Fibroblast of lung (primary cell): ENCODE measurements around the gene TMSB4X. TPM values are rescaled to one million over a fixed set of nuclear protein-coding genes. Genes with fewer than 3 reads are reported as not detected.
A peak's percentile ranks its signal among the peaks of the same experiment; 100 is the strongest.

ENCODE experiments used
- DNase-seq, 2 donors: peaks; one replicate each; pipeline versions ENCODE4 v3.0.0 to v3.0.0-alpha.2; 2010; ENCODE audit warnings: low read depth in 2 of 2
- H2AFZ ChIP-seq: 2 replicates; pipeline ENCODE4 v1.5.1; 2012; ENCODE audit warnings: low read length, control low read depth, inconsistent platforms
- H3K27ac ChIP-seq: 2 replicates; pipeline ENCODE4 v1.5.1; 2011; ENCODE audit warnings: low read length, control low read depth; ENCODE audit not compliant: insufficient read depth
- H3K27me3 ChIP-seq: 2 replicates; pipeline ENCODE4 v1.5.1; 2011; ENCODE audit warnings: mild to moderate bottlenecking, low read length; ENCODE audit not compliant: control insufficient read depth, insufficient read depth
- H3K36me3 ChIP-seq: 2 replicates; pipeline ENCODE4 v1.5.1; 2011; ENCODE audit warnings: low read length; ENCODE audit not compliant: control insufficient read depth, insufficient read depth
- H3K4me1 ChIP-seq: 2 replicates; pipeline ENCODE4 v1.5.1; 2011; ENCODE audit warnings: low read length; ENCODE audit not compliant: control insufficient read depth, insufficient read depth; ENCODE audit errors: extremely low read depth
- H3K4me2 ChIP-seq: 2 replicates; pipeline ENCODE4 v1.5.1; 2011; ENCODE audit warnings: low read length, control low read depth; ENCODE audit not compliant: insufficient read depth; ENCODE audit errors: extremely low read depth
- H3K4me3 ChIP-seq, 4 experiments: fragments of 200-600 bp in 1 of 4; sonication (generic) in 1 of 4; replicated peaks in 1 of 4; 2 replicates each; pipeline ENCODE4 v1.5.1; 2011 to 2016; ENCODE audit warnings: low read length in 4 of 4, low read depth in 3 of 4, mild to moderate bottlenecking in 3 of 4, control low read depth in 2 of 4, inconsistent platforms in 1 of 4, mixed read lengths in 1 of 4; ENCODE audit not compliant: insufficient read depth in 1 of 4; ENCODE audit errors: control extremely low read depth in 1 of 4
- H3K79me2 ChIP-seq: 2 replicates; pipeline ENCODE4 v1.5.1; 2012; ENCODE audit warnings: mild to moderate bottlenecking, low read length, inconsistent platforms; ENCODE audit not compliant: control insufficient read depth, insufficient read depth
- H3K9ac ChIP-seq: 2 replicates; pipeline ENCODE4 v1.5.1; 2011; ENCODE audit warnings: mild to moderate bottlenecking, low read length, control low read depth; ENCODE audit not compliant: insufficient read depth
- H3K9me3 ChIP-seq: 2 replicates; pipeline ENCODE4 v1.5.1; 2012; ENCODE audit warnings: low read depth, low read length; ENCODE audit not compliant: control insufficient read depth, insufficient read depth
- H4K20me1 ChIP-seq: 2 replicates; pipeline ENCODE4 v1.5.1; 2011; ENCODE audit warnings: low read length; ENCODE audit not compliant: control insufficient read depth, insufficient read depth; ENCODE audit errors: extremely low read depth
- CTCF ChIP-seq, 2 donors: IDR thresholded peaks in 1 of 2; conservative IDR thresholded peaks in 1 of 2; 1 replicate in 1 of 2; 2 replicates in 1 of 2; pipeline ENCODE4 v1.5.1; 2011 to 2012; ENCODE audit warnings: low read length in 2 of 2, control low read depth in 1 of 2, inconsistent platforms in 1 of 2, low read depth in 1 of 2, mild to moderate bottlenecking in 1 of 2
- EZH2 ChIP-seq: IDR thresholded peaks from 2 replicates; pipeline ENCODE4 v1.5.1; 2012; ENCODE audit warnings: low read length, control low read depth, mild to moderate bottlenecking; ENCODE audit errors: missing control alignments
- polyA plus RNA-seq, 2 donors: library from polyadenylated mRNA; depleted of rRNA in 1 of 2; stranded (reverse) in 1 of 2; unstranded in 1 of 2; fragments of >200 nt; gene quantifications; 2 replicates each; pipeline ENCODE4 v1.2.1, GENCODE V29; 2011 to 2012; ENCODE audit warnings: missing spikeins in 1 of 2
- total RNA-seq: library from RNA; depleted of rRNA; stranded (reverse); fragments of >200 nt; gene quantifications from 2 replicates; pipeline ENCODE4 v1.2.1, GENCODE V29; 2014

The TMSB4X gene
- total and polyA plus RNA-seq, 2 donors (not counting 1 experiment from before 2014, with no cell fraction given): 14,631 to 17,013 TPM

GRCh38 chrX:12966151-12966550 is 8.8 kb upstream of the TMSB4X start:
- no peak for TF ChIP-seq EZH2
- no peak for TF ChIP-seq CTCF (conservative IDR thresholded peaks at IDR 0.05 in 1 of 2, IDR thresholded peaks at IDR 0.05 in 1 of 2; ENCODE audit: low read depth in 1 of 2, low read length in 2 of 2)
- Histone ChIP-seq H3K9ac (no peak overlapping the region), H3K4me1 (no peaks in the 10 kb centered on the region), H3K4me2 (no peak overlapping the region), H3K79me2 (no peaks in the 10 kb centered on the region), H3K9me3 (no peaks in the 10 kb centered on the region), H3K4me3 (no peak overlapping the region), H3K27ac (no peak overlapping the region), H3K27me3 (no peaks in the 10 kb centered on the region), H2AFZ (no peak overlapping the region), H3K36me3 (no peaks in the 10 kb centered on the region), H4K20me1 (no peaks in the 10 kb centered on the region)
- DNase-seq: no peak

- Histone ChIP-seq H3K79me2 (no peaks in the 10 kb centered on the region), H3K36me3 (no peaks in the 10 kb centered on the region), H2AFZ (no peak overlapping the region), H3K4me2 (no peak overlapping the region), H3K4me1 (no peaks in the 10 kb centered on the region), H4K20me1 (no peaks in the 10 kb centered on the region), H3K27me3 (no peaks in the 10 kb centered on the region), H3K4me3 (no peak overlapping the region), H3K9me3 (no peaks in the 10 kb centered on the region), H3K9ac (no peak overlapping the region), H3K27ac (no peak overlapping the region)
- DNase-seq: no peak
- TF ChIP-seq CTCF (conservative IDR thresholded peaks at IDR 0.05 in 1 of 2, IDR thresholded peaks at IDR 0.05 in 1 of 2; ENCODE audit: low read depth in 1 of 2, low read length in 2 of 2) (no peak), EZH2 (no peak)
Observed at GRCh38 chrX:12967711-12968465, 7.0 kb upstream of the TMSB4X start.

GRCh38 chrX:12970691-12971202 is 4.2 kb upstream of the TMSB4X start:
- H3K4me2 ChIP-seq: peak overlapping the region; percentile 51
- no peaks in the 10 kb centered on the region for H3K9me3 ChIP-seq
- H4K20me1 ChIP-seq: no peaks in the 10 kb centered on the region
- TF ChIP-seq EZH2 (no peak), CTCF (conservative IDR thresholded peaks at IDR 0.05 in 1 of 2, IDR thresholded peaks at IDR 0.05 in 1 of 2; ENCODE audit: low read depth in 1 of 2, low read length in 2 of 2) (peak; percentile 35 to 51)
- H3K9ac ChIP-seq: no peak overlapping the region
- no peaks in the 10 kb centered on the region for H3K4me1 ChIP-seq
- H3K4me3 ChIP-seq: no peak overlapping the region
- H3K27me3 ChIP-seq: no peaks in the 10 kb centered on the region
- DNase-seq: peak; percentile 68 to 71
- peaks cover 2% of the 10 kb centered on the region for H3K36me3 ChIP-seq
- peak overlapping the region; percentile 74 for H2AFZ ChIP-seq
- H3K27ac ChIP-seq: peak overlapping the region; percentile 27
- H3K79me2 ChIP-seq: peaks cover 8% of the 10 kb centered on the region
